IPS-18a (cell line): ENCODE measurements around the gene CDC14A.

ENCODE experiments used
- H3K27ac ChIP-seq: one replicate; pipeline ENCODE4 v1.5.1; 2013; ENCODE audit warnings: low read length
- H3K27me3 ChIP-seq: one replicate; pipeline ENCODE4 v1.6.1; 2013; ENCODE audit warnings: mild to moderate bottlenecking, low read length; ENCODE audit not compliant: control insufficient read depth, insufficient read depth
- H3K36me3 ChIP-seq: one replicate; pipeline ENCODE4 v1.6.1; 2013; ENCODE audit warnings: low read depth, low read length; ENCODE audit not compliant: control insufficient read depth
- H3K4me1 ChIP-seq: one replicate; pipeline ENCODE4 v1.6.1; 2013; ENCODE audit warnings: low read depth, low read length; ENCODE audit not compliant: control insufficient read depth
- H3K4me3 ChIP-seq: one replicate; pipeline ENCODE4 v1.5.1; 2013; ENCODE audit warnings: low read length
- H3K9ac ChIP-seq: one replicate; pipeline ENCODE4 v1.6.1; 2013; ENCODE audit warnings: mild to moderate bottlenecking, low read length, moderate library complexity
- H3K9me3 ChIP-seq: one replicate; pipeline ENCODE4 v1.6.1; 2013; ENCODE audit warnings: low read depth, low read length; ENCODE audit not compliant: control insufficient read depth

The CDC14A gene

GRCh38 chr1:100353071-100353801 lies 930 bp downstream of the CDC14A start:
- Histone ChIP-seq H3K27me3 (no peaks in the 10 kb centered on the region), H3K9me3 (no peaks in the 10 kb centered on the region), H3K9ac (peak overlapping the region; percentile 85), H3K36me3 (peaks cover 5% of the 10 kb centered on the region), H3K4me3 (peak overlapping the region; percentile 96), H3K4me1 (peaks cover 17% of the 10 kb centered on the region), H3K27ac (peak overlapping the region; percentile 49)

GRCh38 chr1:100353988-100354387 lies 1.7 kb downstream of the CDC14A start:
- Histone ChIP-seq H3K36me3 (peaks cover 5% of the 10 kb centered on the region), H3K9ac (no peak overlapping the region), H3K9me3 (no peaks in the 10 kb centered on the region), H3K4me3 (peak overlapping the region; percentile 96), H3K27ac (no peak overlapping the region), H3K4me1 (peaks cover 17% of the 10 kb centered on the region), H3K27me3 (no peaks in the 10 kb centered on the region)

- Histone ChIP-seq H3K4me3 (peak overlapping the region; percentile 10), H3K4me1 (peaks cover 17% of the 10 kb centered on the region), H3K9me3 (no peaks in the 10 kb centered on the region), H3K27me3 (no peaks in the 10 kb centered on the region), H3K27ac (no peak overlapping the region), H3K9ac (no peak overlapping the region), H3K36me3 (peaks cover 5% of the 10 kb centered on the region)
These were observed 2.7 kb downstream of the CDC14A start for GRCh38 chr1:100354971-100355394.

- peaks cover 39% of the 10 kb centered on the region for H3K4me1 ChIP-seq
- no peaks in the 10 kb centered on the region for H3K9me3 ChIP-seq
- no peaks in the 10 kb centered on the region for H3K27me3 ChIP-seq
- no peak overlapping the region for H3K27ac ChIP-seq
- H3K36me3 ChIP-seq: peaks cover 5% of the 10 kb centered on the region
- H3K9ac ChIP-seq: no peak overlapping the region
- H3K4me3 ChIP-seq: no peak overlapping the region
These were observed 5.9 kb downstream of the CDC14A start for GRCh38 chr1:100358210-100358609.

GRCh38 chr1:100359139-100359538 lies 6.8 kb downstream of the CDC14A start:
- Histone ChIP-seq H3K36me3 (peaks cover 5% of the 10 kb centered on the region), H3K9ac (no peak overlapping the region), H3K27me3 (no peaks in the 10 kb centered on the region), H3K4me1 (peaks cover 34% of the 10 kb centered on the region), H3K9me3 (no peaks in the 10 kb centered on the region), H3K27ac (no peak overlapping the region), H3K4me3 (no peak overlapping the region)

GRCh38 chr1:100360790-100361510 lies 8.6 kb downstream of the CDC14A start:
- Histone ChIP-seq H3K9me3 (no peaks in the 10 kb centered on the region), H3K27me3 (no peaks in the 10 kb centered on the region), H3K4me1 (peaks cover 24% of the 10 kb centered on the region), H3K27ac (no peak overlapping the region), H3K4me3 (no peak overlapping the region), H3K36me3 (peaks cover 1% of the 10 kb centered on the region), H3K9ac (no peak overlapping the region)

- no peak overlapping the region for H3K4me3 ChIP-seq
- no peaks in the 10 kb centered on the region for H3K36me3 ChIP-seq
- no peak overlapping the region for H3K9ac ChIP-seq
- H3K9me3 ChIP-seq: no peaks in the 10 kb centered on the region
- no peak overlapping the region for H3K27ac ChIP-seq
- peaks cover 24% of the 10 kb centered on the region for H3K4me1 ChIP-seq
- no peaks in the 10 kb centered on the region for H3K27me3 ChIP-seq
These were observed 9.3 kb downstream of the CDC14A start for GRCh38 chr1:100361511-100362089.

DNA sequence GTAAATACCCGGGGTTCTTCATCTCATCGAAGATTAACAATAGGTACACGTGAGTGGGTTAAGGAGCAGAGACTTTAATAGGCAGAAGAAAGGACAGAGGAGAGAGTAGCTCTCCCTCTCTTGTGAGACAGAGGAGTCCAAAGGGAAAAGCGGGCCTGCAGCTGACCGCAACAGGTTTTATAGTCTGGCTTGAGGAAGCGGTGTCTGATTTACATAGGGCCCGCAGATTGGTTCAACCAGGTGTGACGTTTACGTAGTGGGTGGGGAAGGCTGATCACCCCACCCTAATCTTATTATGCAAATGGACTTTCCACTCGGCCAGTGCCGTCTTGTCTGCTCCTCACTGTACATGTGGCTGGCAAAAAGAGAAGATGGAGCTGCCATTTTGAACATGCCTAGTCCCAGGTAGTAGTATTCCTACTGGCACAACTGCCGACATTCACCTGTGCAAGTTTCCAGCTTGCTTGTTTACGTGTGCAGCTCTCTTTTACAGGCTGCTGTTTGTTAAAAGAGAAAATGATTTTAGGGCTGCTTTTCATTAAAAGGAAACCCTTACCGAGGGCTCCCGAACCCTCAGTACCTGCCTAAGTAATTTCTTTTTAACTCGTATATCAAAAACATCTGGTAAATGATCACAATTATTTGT lies 10.6 kb downstream of the CDC14A start:
- Histone ChIP-seq H3K36me3 (no peaks in the 10 kb centered on the region), H3K27ac (no peak overlapping the region), H3K9ac (no peak overlapping the region), H3K4me3 (no peak overlapping the region), H3K9me3 (no peaks in the 10 kb centered on the region), H3K27me3 (no peaks in the 10 kb centered on the region), H3K4me1 (peaks cover 24% of the 10 kb centered on the region)

- no peak overlapping the region for H3K9ac ChIP-seq
- H3K9me3 ChIP-seq: no peaks in the 10 kb centered on the region
- no peak overlapping the region for H3K4me3 ChIP-seq
- H3K36me3 ChIP-seq: no peaks in the 10 kb centered on the region
- no peaks in the 10 kb centered on the region for H3K27me3 ChIP-seq
- H3K4me1 ChIP-seq: peaks cover 24% of the 10 kb centered on the region
- no peak overlapping the region for H3K27ac ChIP-seq
These were observed 11.5 kb downstream of the CDC14A start for GRCh38 chr1:100363831-100364230.

DNA sequence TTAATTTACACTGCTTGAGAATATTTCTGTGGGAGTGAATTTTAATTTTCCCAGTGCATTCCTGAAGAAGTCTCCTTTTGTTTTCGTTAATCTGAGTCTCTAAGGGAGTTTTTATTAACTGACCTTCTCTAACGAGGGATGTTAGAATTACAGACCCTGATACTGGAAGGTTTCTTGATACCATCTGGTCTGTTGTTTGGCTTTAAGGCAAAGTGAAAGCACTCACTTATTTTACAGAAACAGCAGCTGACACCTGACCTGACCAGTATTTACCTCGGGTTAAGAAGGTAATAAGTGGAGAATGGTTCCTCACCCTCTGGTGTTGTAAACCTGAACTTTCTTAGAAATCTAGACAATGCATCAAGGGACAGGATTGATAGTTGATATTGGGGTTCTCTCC lies 12.4 kb downstream of the CDC14A start:
- H3K4me1 ChIP-seq: peaks cover 24% of the 10 kb centered on the region
- no peaks in the 10 kb centered on the region for H3K9me3 ChIP-seq
- H3K27ac ChIP-seq: no peak overlapping the region
- H3K36me3 ChIP-seq: no peaks in the 10 kb centered on the region
- no peak overlapping the region for H3K4me3 ChIP-seq
- no peak overlapping the region for H3K9ac ChIP-seq
- no peaks in the 10 kb centered on the region for H3K27me3 ChIP-seq

GRCh38 chr1:100366209-100366525 lies 13.9 kb downstream of the CDC14A start:
- Histone ChIP-seq H3K27me3 (no peaks in the 10 kb centered on the region), H3K27ac (no peak overlapping the region), H3K9ac (no peak overlapping the region), H3K4me1 (peaks cover 19% of the 10 kb centered on the region), H3K36me3 (no peaks in the 10 kb centered on the region), H3K9me3 (no peaks in the 10 kb centered on the region), H3K4me3 (no peak overlapping the region)
